HepG2 (cell line): Measurements from ENCODE around the gene NUF2. TPM values are rescaled to one million over a fixed set of nuclear protein-coding genes. Genes with fewer than 3 reads are reported as not detected.

Experiments used
- ATAC-seq: fragments of 200-7000 bp; cut with Tn5 transposase; 3 replicates; pipeline ENCODE4 v1.9.1; 2020; ENCODE audit warnings: mild to moderate bottlenecking, moderate library complexity
- BruUV-seq: library from RNA; stranded (reverse); fragments of 400-500 nt; replicated peaks from 2 replicates; lab custom pipeline; 2021; lab: Mats Ljungman, UMichigan
- CTCF ChIA-PET: fragments of 300-600 bp; formaldehyde crosslinking; extraction: SDS; loops from one replicate; lab custom pipeline; 2021; ENCODE audit warnings: low total read pairs, inconsistent platforms, low intra/inter-chr PET ratio; lab: Yijun Ruan, JAX
- POLR2A ChIA-PET: fragments of 350-600 bp; sonication (Branson Sonifier 250); formaldehyde crosslinking; loops from one replicate; lab custom pipeline; 2020; ENCODE audit warnings: antibody characterized with exemption, inconsistent platforms; lab: Yijun Ruan, JAX
- DNase-seq: peaks from one replicate; pipeline ENCODE4 v3.0.0-alpha.2; 2015; ENCODE audit warnings: low spot score
- FAIRE-seq: peaks from 3 replicates; lab custom pipeline; 2011; peaks lifted over from hg19 to GRCh38; lab: Jason Lieb, UNC
- H2AFZ ChIP-seq: one replicate; pipeline ENCODE4 v1.6.1; 2011; ENCODE audit warnings: low read length, inconsistent platforms
- H3K27ac ChIP-seq: fragments of 300-600 bp; 3 replicates; pipeline ENCODE4 v1.8.0; 2011; ENCODE audit warnings: mixed run types, mild to moderate bottlenecking, mixed read lengths, low read length, inconsistent platforms; ENCODE audit not compliant: insufficient read depth; ENCODE audit errors: extremely low read length
- H3K27me3 ChIP-seq, 2 experiments: fragments of 200-600 bp in 1 of 2; 2 replicates in 1 of 2; 3 replicates in 1 of 2; pipeline versions ENCODE4 v1.6.0 to v1.8.0; 2011; ENCODE audit warnings: low read length in 2 of 2, mild to moderate bottlenecking in 2 of 2, moderate library complexity in 2 of 2, inconsistent platforms in 1 of 2; ENCODE audit not compliant: insufficient read depth in 2 of 2, control insufficient read depth in 1 of 2
- H3K36me3 ChIP-seq, 2 experiments: fragments of 200-600 bp in 1 of 2; replicated peaks in 1 of 2; 2 replicates in 1 of 2; 3 replicates in 1 of 2; pipeline versions ENCODE4 v1.5.1 to v1.8.0; 2011; ENCODE audit warnings: low read length in 2 of 2, inconsistent platforms in 1 of 2; ENCODE audit not compliant: insufficient read depth in 2 of 2, control insufficient read depth in 1 of 2
- H3K4me1 ChIP-seq: 2 replicates; pipeline ENCODE4 v1.5.1; 2012; ENCODE audit warnings: low read length, inconsistent platforms; ENCODE audit not compliant: insufficient read depth
- H3K4me2 ChIP-seq: 2 replicates; pipeline ENCODE4 v1.6.0; 2011; ENCODE audit warnings: low read depth, low read length, inconsistent platforms
- H3K4me3 ChIP-seq, 3 experiments: fragments of 200-600 bp in 1 of 3; sonication (generic), shearing (Covaris generic) in 1 of 3; replicated peaks in 1 of 3; 2 replicates each; pipeline ENCODE4 v1.5.1; 2011 to 2016; ENCODE audit warnings: low read length in 3 of 3, inconsistent platforms in 2 of 3, low read depth in 2 of 3, mild to moderate bottlenecking in 2 of 3, control low read depth in 1 of 3, mixed read lengths in 1 of 3; ENCODE audit not compliant: insufficient read depth in 1 of 3
- H3K79me2 ChIP-seq: one replicate; pipeline ENCODE4 v1.6.1; 2011; ENCODE audit warnings: low read length, inconsistent platforms; ENCODE audit not compliant: insufficient read depth
- H3K9ac ChIP-seq: 2 replicates; pipeline ENCODE4 v1.6.0; 2011; ENCODE audit warnings: mild to moderate bottlenecking, low read depth, low read length, inconsistent platforms; ENCODE audit not compliant: insufficient read depth
- H3K9me3 ChIP-seq: 2 replicates; pipeline ENCODE4 v1.5.1; 2012; ENCODE audit warnings: mild to moderate bottlenecking, low read length
- H4K20me1 ChIP-seq: 2 replicates; pipeline ENCODE4 v1.6.0; 2011; ENCODE audit warnings: inconsistent platforms, mild to moderate bottlenecking, low read length, moderate library complexity; ENCODE audit not compliant: insufficient read depth
- ATF3 ChIP-seq: sonication (generic); formaldehyde crosslinking; IDR thresholded peaks from 2 replicates; pipeline ENCODE4 v1.4.0; 2020; ENCODE audit warnings: missing genetic modification reagents
- BRD4 ChIP-seq: sonication (generic); formaldehyde crosslinking; IDR thresholded peaks from 2 replicates; pipeline ENCODE4 v1.4.0; 2020; ENCODE audit warnings: missing genetic modification reagents
- E2F1 ChIP-seq: sonication (generic); formaldehyde crosslinking; IDR thresholded peaks from 2 replicates; pipeline ENCODE4 v1.5.0; 2020; ENCODE audit warnings: missing genetic modification reagents
- GMEB2 ChIP-seq: IDR thresholded peaks from 2 replicates; pipeline ENCODE4 v1.6.1; 2016; ENCODE audit warnings: missing biosample characterization, missing genetic modification reagents, low read depth
- IKZF5 ChIP-seq: IDR thresholded peaks from 2 replicates; pipeline ENCODE4 v1.6.1; 2018; ENCODE audit warnings: missing genetic modification reagents, mild to moderate bottlenecking, missing compliant biosample characterization
- PHF5A ChIP-seq: IDR thresholded peaks from one replicate; pipeline ENCODE4 v1.6.1; 2018; ENCODE audit warnings: low read depth, missing genetic modification reagents; ENCODE audit not compliant: unreplicated experiment
- PTBP1 ChIP-seq: fragments of 200-400 bp; formaldehyde crosslinking; IDR thresholded peaks from 2 replicates; pipeline ENCODE4 v1.6.1; 2018; ENCODE audit warnings: low read length, low read depth; ENCODE audit not compliant: poor library complexity, severe bottlenecking
- SOX13 ChIP-seq, 3 experiments: fragments of 450-650 bp in 1 of 3; sonication (generic) in 1 of 3; formaldehyde crosslinking in 1 of 3; IDR thresholded peaks in 2 of 3; conservative IDR thresholded peaks in 1 of 3; 2 replicates each; pipeline versions ENCODE4 v1.5.0 to v1.6.1; 2016 to 2020; ENCODE audit warnings: antibody characterized with exemption in 1 of 3, mild to moderate bottlenecking in 1 of 3, missing compliant biosample characterization in 1 of 3, missing genetic modification reagents in 1 of 3, moderate library complexity in 1 of 3
- ZKSCAN5 ChIP-seq: sonication (generic); formaldehyde crosslinking; IDR thresholded peaks from 2 replicates; pipeline ENCODE4 v1.5.1; 2020; ENCODE audit warnings: mild to moderate bottlenecking, missing genetic modification reagents
- ZNF547 ChIP-seq: sonication (generic); formaldehyde crosslinking; IDR thresholded peaks from 2 replicates; pipeline ENCODE4 v1.5.1; 2020; ENCODE audit warnings: mild to moderate bottlenecking, missing genetic modification reagents
- ZNF672 ChIP-seq: sonication (generic); formaldehyde crosslinking; IDR thresholded peaks from 2 replicates; pipeline ENCODE4 v1.8.1; 2022; ENCODE audit warnings: missing genetic modification reagents
- ZNF75D ChIP-seq: sonication (generic); formaldehyde crosslinking; IDR thresholded peaks from 2 replicates; pipeline ENCODE4 v1.8.1; 2023; ENCODE audit warnings: missing genetic modification reagents, mild to moderate bottlenecking, borderline replicate concordance
- ZSCAN5A ChIP-seq: sonication (generic); formaldehyde crosslinking; IDR thresholded peaks from 2 replicates; pipeline ENCODE4 v1.8.0; 2022; ENCODE audit warnings: mild to moderate bottlenecking, missing genetic modification reagents, borderline replicate concordance
- ZUFSP ChIP-seq: sonication (generic); formaldehyde crosslinking; IDR thresholded peaks from 2 replicates; pipeline ENCODE4 v1.9.0; 2021; ENCODE audit warnings: missing genetic modification reagents, mild to moderate bottlenecking, borderline replicate concordance
- whole genome bisulfite sequencing: methylation state at CpG from one replicate; pipeline ENCODE4 v1.1.6; 2017; ENCODE audit warnings: low lambda C conversion rate; 5-methylcytosine and 5-hydroxymethylcytosine counted together
- in situ Hi-C: cut with HindIII; loops from 2 replicates; pipeline ENCODE4 v1.10.0; 2017; ENCODE audit warnings: low pct_unique_long_range_greater_than_20kb; ENCODE audit not compliant: extremely low pct_ligation_motif_present
- intact Hi-C: fragments of 100-400 bp; cut with micrococcal nuclease; formaldehyde crosslinking; loops from one replicate; pipeline ENCODE4 v1.10.0; 2022; ENCODE audit not compliant: unreplicated experiment
- polyA plus RNA-seq, 8 experiments: library from polyadenylated mRNA; depleted of rRNA in 3 of 8; stranded (reverse) in 7 of 8; unstranded in 1 of 8; fragments of >200 nt; fragmentation: Illumina TruSeq in 4 of 8; extraction: Trizol in 4 of 8; gene quantifications; 2 replicates each; pipeline versions ENCODE4 v1.2.1 to v1.2.3, GENCODE V29; 2011 to 2016; ENCODE audit warnings: low read depth in 4 of 8, missing spikeins in 1 of 8, mixed read lengths in 1 of 8; ENCODE audit not compliant: insufficient read depth in 1 of 8
- total RNA-seq, 5 experiments: library from RNA; depleted of rRNA; stranded (reverse); fragments of >200 nt; fragmentation: Illumina TruSeq; extraction: Trizol; gene quantifications; 2 replicates each; pipeline ENCODE4 v1.2.3, GENCODE V29; 2016; ENCODE audit warnings: low read depth in 1 of 5

NUF2 gene
- total and polyA plus RNA-seq, 2 of the 13 experiments (the other 11 are each of a cell fraction or from before 2014, with no cell fraction given): 26.0 to 39.4 TPM

GRCh38 chr1:163399001-163399400, 77.2 kb downstream of the NUF2 start (continued):
- no peak for TF ChIP-seq ATF3 (CRISPR knock-in tag)

GRCh38 chr1:163399976-163400601, 78.3 kb downstream of the NUF2 start:
- Histone ChIP-seq H3K9ac (no peak overlapping the region), H3K9me3 (no peaks in the 10 kb centered on the region), H3K27ac (no peak overlapping the region), H3K79me2 (no peaks in the 10 kb centered on the region), H3K36me3 (no peaks in the 10 kb centered on the region), H3K4me2 (no peak overlapping the region), H3K4me3 (no peak overlapping the region), H4K20me1 (no peaks in the 10 kb centered on the region), H3K4me1 (no peaks in the 10 kb centered on the region), H3K27me3 (no peaks in the 10 kb centered on the region; a peak in 1 of 5 replicates), H2AFZ (no peak overlapping the region)
- FAIRE-seq (no peak), DNase-seq (no peak), ATAC-seq (no peak)
- intact Hi-C loops (no loop called here), in situ Hi-C loops (loop anchor here (25.0 kb wide), 1 partner anchor 1662 kb away; no protein-coding TSS in a partner anchor)
- ChIA-PET CTCF (no interaction called here), POLR2A (no interaction called here)
- no TSS peak for BruUV-seq
- WGBS: 26% methylated on average over 9 of the region's 9 CpGs
- TF ChIP-seq BRD4 (CRISPR knock-in tag): no peak
- no peak for TF ChIP-seq ZNF75D (CRISPR knock-in tag)
- no peak for TF ChIP-seq E2F1 (CRISPR knock-in tag)
- no peak for TF ChIP-seq IKZF5 (CRISPR knock-in tag)
- no peak for TF ChIP-seq ZKSCAN5 (CRISPR knock-in tag)
- no peak for TF ChIP-seq ZNF672 (CRISPR knock-in tag)
- no peak for TF ChIP-seq PHF5A (CRISPR knock-in tag)
- no peak for TF ChIP-seq ZUFSP (CRISPR knock-in tag)
- TF ChIP-seq ZNF547 (CRISPR knock-in tag): no peak
- no peak for TF ChIP-seq GMEB2 (CRISPR knock-in tag)
- no peak for TF ChIP-seq SOX13 (IDR thresholded peaks at IDR 0.05)
- no peak for TF ChIP-seq SOX13 (CRISPR knock-in tag; conservative IDR thresholded peaks at IDR 0.05 in 1 of 2, IDR thresholded peaks at IDR 0.05 in 1 of 2)
- no peak for TF ChIP-seq PTBP1
- TF ChIP-seq ZSCAN5A (CRISPR knock-in tag): no peak
